ENCODE results near the gene ATP10A.

Gene ATP10A

DNA sequence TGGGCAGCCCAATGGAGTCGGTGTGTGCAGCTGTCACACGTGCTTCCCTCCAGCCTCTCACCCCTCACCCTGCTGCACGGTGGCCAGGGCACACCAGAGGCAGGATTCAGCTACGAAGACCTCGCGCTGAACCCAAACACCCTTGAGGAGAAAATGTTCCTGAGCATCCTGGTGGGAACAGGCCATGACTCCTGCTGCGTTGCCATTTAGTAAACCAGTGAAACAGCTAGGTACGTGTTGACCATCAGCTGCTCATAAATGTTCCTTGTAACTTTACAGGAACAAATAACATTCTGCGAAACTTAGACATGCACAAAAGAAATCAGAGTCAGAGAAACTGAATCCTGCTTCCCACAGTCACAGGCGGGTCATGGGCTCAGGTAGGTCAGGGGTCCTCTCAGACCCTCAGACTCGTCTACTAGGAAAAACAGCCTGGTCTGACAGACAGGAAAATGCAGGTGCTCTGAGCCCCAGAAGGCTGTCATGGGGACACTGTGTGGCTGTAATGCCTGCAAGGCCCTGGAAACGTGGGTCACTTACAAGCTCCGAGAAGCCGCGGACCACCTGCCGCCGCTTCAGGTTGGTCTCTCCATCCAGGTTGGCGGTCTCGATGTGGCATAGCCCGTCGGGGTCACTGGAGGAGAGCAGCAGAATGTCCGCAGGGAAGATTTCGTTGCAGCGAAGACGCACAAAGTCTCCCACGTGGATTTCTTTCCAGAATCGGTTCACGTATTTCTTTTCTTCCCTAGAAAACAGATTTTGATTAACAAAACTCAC, 82.5 kb downstream of the ATP10A start:
- no peak for DNase-seq (ENCODE audit: low read depth)
- TF ChIP-seq, protein P1, sequence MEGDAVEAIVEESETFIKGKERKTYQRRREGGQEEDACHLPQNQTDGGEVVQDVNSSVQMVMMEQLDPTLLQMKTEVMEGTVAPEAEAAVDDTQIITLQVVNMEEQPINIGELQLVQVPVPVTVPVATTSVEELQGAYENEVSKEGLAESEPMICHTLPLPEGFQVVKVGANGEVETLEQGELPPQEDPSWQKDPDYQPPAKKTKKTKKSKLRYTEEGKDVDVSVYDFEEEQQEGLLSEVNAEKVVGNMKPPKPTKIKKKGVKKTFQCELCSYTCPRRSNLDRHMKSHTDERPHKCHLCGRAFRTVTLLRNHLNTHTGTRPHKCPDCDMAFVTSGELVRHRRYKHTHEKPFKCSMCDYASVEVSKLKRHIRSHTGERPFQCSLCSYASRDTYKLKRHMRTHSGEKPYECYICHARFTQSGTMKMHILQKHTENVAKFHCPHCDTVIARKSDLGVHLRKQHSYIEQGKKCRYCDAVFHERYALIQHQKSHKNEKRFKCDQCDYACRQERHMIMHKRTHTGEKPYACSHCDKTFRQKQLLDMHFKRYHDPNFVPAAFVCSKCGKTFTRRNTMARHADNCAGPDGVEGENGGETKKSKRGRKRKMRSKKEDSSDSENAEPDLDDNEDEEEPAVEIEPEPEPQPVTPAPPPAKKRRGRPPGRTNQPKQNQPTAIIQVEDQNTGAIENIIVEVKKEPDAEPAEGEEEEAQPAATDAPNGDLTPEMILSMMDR (conservative IDR thresholded peaks at IDR 0.05; ENCODE audit: low read length), result no peak

DNA sequence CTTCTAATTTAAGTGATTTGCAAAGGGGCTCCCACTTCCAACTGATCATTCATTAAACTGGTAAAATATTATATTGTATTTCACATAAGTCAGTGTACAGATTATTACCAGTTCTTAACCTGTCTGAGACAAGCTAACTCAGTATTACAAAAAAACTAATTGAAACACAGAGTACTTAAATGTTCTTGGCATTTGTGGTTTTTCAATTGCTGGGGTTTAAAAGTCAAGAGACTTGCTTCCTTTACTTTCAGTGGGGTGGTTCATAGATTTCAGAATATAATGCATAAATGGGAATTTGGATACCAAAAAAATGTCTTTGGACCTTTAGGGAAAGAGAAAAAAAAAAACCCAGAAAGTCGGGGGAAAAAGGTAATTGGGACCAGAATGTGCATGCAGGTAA, 85.0 kb downstream of the ATP10A start:
- TF ChIP-seq, protein P1 (conservative IDR thresholded peaks at IDR 0.05; ENCODE audit: low read length), result no peak
- no peak for DNase-seq (ENCODE audit: low read depth)
- no peak overlapping the region for H3K4me3 ChIP-seq (ENCODE audit: low read length)

More for the DNA sequence above, 82.5 kb downstream of the ATP10A start:
- no peak overlapping the region for H3K4me3 ChIP-seq (ENCODE audit: low read length)

DNA sequence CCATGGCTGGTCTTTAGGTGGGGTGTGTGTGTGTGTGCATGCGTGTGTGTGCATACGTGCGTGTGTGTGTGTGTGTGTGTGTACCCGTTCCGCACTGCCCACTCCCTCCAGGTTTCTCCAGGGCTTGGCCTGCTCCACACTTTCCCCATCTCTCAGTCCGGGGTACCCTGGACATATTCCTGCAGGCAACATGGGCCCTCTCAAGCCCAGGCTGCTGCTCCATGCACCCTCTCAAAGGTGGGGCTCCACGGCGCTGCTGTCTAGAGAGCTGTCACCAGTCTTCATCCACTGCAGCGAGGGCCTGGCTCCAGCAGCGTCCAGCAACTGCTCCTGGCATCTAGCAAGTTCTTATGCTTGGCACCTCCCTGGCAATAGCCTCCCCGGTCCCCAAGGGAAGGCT, 86.1 kb downstream of the ATP10A start:
- DNase-seq (ENCODE audit: low read depth), result no peak
- TF ChIP-seq, protein P1 (conservative IDR thresholded peaks at IDR 0.05; ENCODE audit: low read length), result no peak
- no peak overlapping the region for H3K4me3 ChIP-seq (ENCODE audit: low read length)

DNA sequence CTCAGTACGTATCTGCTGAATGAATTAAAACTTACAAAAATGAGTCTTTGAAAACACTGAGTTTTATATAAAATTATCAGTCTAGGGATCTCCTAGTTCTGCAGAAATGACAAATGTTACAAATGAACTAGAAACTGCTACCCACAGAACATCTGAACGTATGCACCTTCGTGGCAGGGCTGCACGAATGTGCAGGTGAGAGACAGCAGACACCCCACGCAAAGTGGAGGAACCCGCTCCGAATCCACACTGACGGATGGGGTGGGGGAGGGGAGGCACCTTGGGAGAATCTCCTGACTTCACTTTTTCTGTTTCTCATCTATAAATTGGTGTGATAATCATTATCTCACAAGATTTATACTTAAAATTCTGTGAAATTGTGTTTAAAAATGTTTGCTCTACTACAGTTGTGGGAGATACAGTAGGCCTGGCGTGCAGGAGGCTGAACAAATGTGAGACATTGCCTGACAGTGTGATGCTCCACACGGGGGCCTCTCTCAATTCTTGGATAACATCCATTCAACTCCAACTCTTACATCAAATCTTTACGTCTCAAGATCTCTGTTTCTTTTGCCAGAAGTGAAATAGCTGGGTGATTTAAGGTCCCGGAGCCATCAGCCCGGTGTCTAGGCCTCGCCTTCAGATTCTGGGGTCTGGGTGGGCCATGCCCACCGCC, 86.9 kb downstream of the ATP10A start:
- peak; percentile 10 for DNase-seq (ENCODE audit: low read depth)
- TF ChIP-seq, protein P1 (conservative IDR thresholded peaks at IDR 0.05; ENCODE audit: low read length), result no peak
- peak overlapping the region; percentile 30 for H3K4me3 ChIP-seq (ENCODE audit: low read length)

DNA sequence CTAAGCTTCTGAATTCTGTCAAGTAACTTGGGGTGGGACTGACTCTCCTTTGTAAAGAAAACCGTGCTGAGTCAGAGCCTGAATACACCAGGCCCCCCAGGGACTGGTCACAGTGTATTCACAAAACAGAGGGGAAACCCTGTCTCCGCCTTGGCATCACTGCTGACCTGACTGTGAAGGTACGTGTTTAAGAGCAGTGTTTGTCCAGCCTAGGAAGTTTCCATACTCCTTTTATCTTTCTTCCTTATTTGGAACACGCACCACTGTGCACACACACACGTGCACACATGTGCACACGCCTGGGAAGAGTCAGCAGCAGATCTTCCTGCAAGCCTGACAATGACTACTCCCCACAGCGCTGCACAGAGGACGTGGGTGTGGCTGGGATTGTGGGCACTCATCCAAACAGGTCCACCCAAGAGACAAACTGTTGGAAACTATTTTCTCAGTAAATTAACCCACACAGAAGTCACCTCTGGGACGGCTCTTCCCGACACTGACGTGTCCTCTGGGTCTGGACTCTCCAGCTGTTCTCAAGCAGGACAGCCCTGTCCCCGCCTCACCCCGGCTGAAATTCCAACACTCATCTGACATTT, 87.7 kb downstream of the ATP10A start:
- TF ChIP-seq, protein P1 (conservative IDR thresholded peaks at IDR 0.05; ENCODE audit: low read length), result no peak
- DNase-seq (ENCODE audit: low read depth), result peak; percentile 92
- peak overlapping the region; percentile 30 for H3K4me3 ChIP-seq (ENCODE audit: low read length)

DNA sequence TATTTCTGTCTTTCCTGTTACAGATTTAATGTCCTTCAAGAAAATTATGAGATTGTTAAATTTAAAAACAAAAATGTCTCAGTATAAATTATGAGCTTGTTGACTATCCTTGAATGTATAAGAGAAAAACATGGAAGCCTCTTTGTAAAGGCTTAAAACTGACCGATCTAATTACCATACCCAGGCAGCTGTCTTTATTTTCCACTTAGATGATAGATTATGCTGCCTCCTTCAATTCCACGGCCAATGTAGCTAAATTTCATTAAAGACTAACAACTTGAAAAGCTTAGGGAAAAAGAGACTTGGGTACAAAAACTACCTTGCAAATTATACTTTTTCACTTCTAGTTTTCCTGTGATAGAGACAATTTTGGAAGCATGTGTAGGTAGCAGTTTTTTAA, 88.3 kb downstream of the ATP10A start:
- no peak for DNase-seq (ENCODE audit: low read depth)
- TF ChIP-seq, protein P1 (conservative IDR thresholded peaks at IDR 0.05; ENCODE audit: low read length), result no peak
- H3K4me3 ChIP-seq (ENCODE audit: low read length), result no peak overlapping the region; the same call in 1 of the 2 replicates

All from AG10803 (cell line).